ENCODE results near the gene FRMD6.
A peak's percentile ranks its signal among the peaks of the same experiment; 100 is the strongest.

The FRMD6 gene

GRCh38 chr14:51651388-51652167 lies at the start of gene FRMD6:
Gene FRMD6 (plus strand): TSS chr14:51651910. CDS start chr14:51689837, 37,927 bp downstream.
- DNase-seq, result peak; percentile 88 to 97 (median 94)

GRCh38 chr14:51602310-51602709 lies 49.4 kb upstream of the FRMD6 start:
- no peak for DNase-seq

- no peak for DNase-seq
These were observed 48.2 kb upstream of the FRMD6 start for GRCh38 chr14:51603495-51603894.

- DNase-seq, result no peak
These were observed 47.6 kb upstream of the FRMD6 start for GRCh38 chr14:51604073-51604472.

GRCh38 chr14:51605575-51605974 lies 46.1 kb upstream of the FRMD6 start:
- DNase-seq, result no peak

- no peak for DNase-seq
These were observed 44.0 kb upstream of the FRMD6 start for GRCh38 chr14:51607711-51608110.

- DNase-seq, result no peak
These were observed 42.3 kb upstream of the FRMD6 start for GRCh38 chr14:51609251-51609954.

- no peak for DNase-seq
These were observed 41.8 kb upstream of the FRMD6 start for GRCh38 chr14:51609955-51610283.

- DNase-seq, result no peak
These were observed 40.9 kb upstream of the FRMD6 start for GRCh38 chr14:51610771-51611170.

GRCh38 chr14:51612449-51612848 lies 39.3 kb upstream of the FRMD6 start:
- DNase-seq, result no peak

GRCh38 chr14:51613416-51613815 lies 38.3 kb upstream of the FRMD6 start:
- peak in 1 of 3 experiments; percentile 42 for DNase-seq

GRCh38 chr14:51614707-51615106 lies 37.0 kb upstream of the FRMD6 start:
- DNase-seq, result peak; percentile 27 to 93 (median 49)

GRCh38 chr14:51616256-51616655 lies 35.5 kb upstream of the FRMD6 start:
- DNase-seq, result no peak

- DNase-seq, result no peak
These were observed 34.8 kb upstream of the FRMD6 start for GRCh38 chr14:51616724-51617409.

GRCh38 chr14:51619561-51619960 lies 32.1 kb upstream of the FRMD6 start:
- DNase-seq, result no peak

- no peak for DNase-seq
These were observed 31.7 kb upstream of the FRMD6 start for GRCh38 chr14:51620056-51620455.

- DNase-seq, result no peak
These were observed 30.1 kb upstream of the FRMD6 start for GRCh38 chr14:51621654-51622053.

- DNase-seq, result no peak
These were observed 29.3 kb upstream of the FRMD6 start for GRCh38 chr14:51622376-51622775.

- DNase-seq, result no peak
These were observed 26.6 kb upstream of the FRMD6 start for GRCh38 chr14:51624955-51625569.

GRCh38 chr14:51626185-51626584 lies 25.5 kb upstream of the FRMD6 start:
- no peak for DNase-seq

GRCh38 chr14:51626788-51627187 lies 24.9 kb upstream of the FRMD6 start:
- DNase-seq, result no peak

GRCh38 chr14:51627313-51627712 lies 24.4 kb upstream of the FRMD6 start:
- DNase-seq, result peak in 1 of 3 experiments; percentile 11

- no peak for DNase-seq
These were observed 23.5 kb upstream of the FRMD6 start for GRCh38 chr14:51628238-51628637.
